ENCODE data around the gene FKBP1B. TPM values are rescaled to one million over a fixed set of nuclear protein-coding genes. Genes with fewer than 3 reads are reported as not detected.

FKBP1B gene
- total and polyA plus RNA-seq, 7 experiments from 2014 or later: 2.7 TPM; not detected in 6

DNA sequence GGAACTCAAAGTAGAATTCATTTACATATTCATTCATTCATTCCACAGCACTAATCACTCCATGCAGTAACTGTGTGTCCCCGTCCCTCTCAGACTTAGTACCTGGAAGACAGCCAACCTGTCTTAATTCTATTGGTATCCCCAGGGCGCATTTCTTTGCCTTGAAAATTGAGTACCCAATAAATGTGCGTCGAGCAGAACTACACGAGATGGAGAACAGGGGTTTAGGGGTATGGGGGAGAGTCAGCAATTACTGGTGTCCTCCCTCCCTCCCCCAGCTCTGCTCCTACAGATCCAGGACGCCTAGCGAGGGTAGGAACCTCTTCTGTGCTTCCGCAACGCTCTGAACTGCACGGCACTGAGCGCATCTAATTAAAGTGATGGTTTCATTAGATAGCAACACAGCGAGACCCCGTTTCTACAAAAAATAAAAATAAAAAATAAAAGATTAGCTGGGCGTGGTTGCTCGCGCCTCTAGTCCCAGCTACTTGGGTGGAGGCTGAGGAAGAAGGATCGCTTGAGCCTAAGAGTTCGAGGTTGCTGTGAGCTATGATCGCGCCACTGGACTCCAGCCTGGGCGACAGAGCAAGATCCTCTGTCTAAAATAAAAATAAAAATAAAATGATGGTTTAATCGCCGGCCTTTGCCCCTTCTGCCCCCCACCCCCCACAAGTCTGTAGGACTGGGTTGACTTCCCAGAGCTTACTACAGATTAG lies 614 bp upstream of the FKBP1B start:
- ChIA-PET POLR2A (interaction anchor here (1.2 to 1.7 kb wide), 3 partner anchors 27 to 123 kb away, joined by 4 to 6 read pairs (median 5); partner anchors contain the start of genes ATAD2B and SF3B6), CTCF (no interaction called here)
- peaks cover 5 to 16% (median 12%) of the 10 kb centered on the region in 5 donors for H3K27me3 Mint-ChIP-seq
- peaks cover 0 to 2% (median 0%) of the 10 kb centered on the region in 11 donors for H3K9me3 Mint-ChIP-seq
- peak overlapping the region in 2 of 9 donors; percentile 50 to 52 for H3K27ac Mint-ChIP-seq
- peaks cover 0 to 4% of the 10 kb centered on the region in 2 donors for H3K4me1 ChIP-seq (ENCODE audit: control insufficient read depth in 2 of 2, insufficient read depth in 2 of 2, low read length in 2 of 2)
- no peak for DNase-seq
- peaks cover 0 to 8% of the 10 kb centered on the region in 2 donors for H3K27me3 ChIP-seq (ENCODE audit: control insufficient read depth in 2 of 2, insufficient read depth in 2 of 2, low read length in 2 of 2)
- peaks cover 0 to 3% (median 0%) of the 10 kb centered on the region in 3 experiments for H3K36me3 ChIP-seq (ENCODE audit: control insufficient read depth in 2 of 3, insufficient read depth in 3 of 3, low read length in 3 of 3)
- peaks cover 0 to 5% (median 0%) of the 10 kb centered on the region in 5 donors for H3K36me3 Mint-ChIP-seq
- intact Hi-C loops (cut with micrococcal nuclease): loop anchor here in 1 of 2 donors (5.0 kb wide), 1 partner anchor 73 kb away; the partner anchor contains the start of genes FAM228B and PFN4
- peaks cover 17 to 38% (median 30%) of the 10 kb centered on the region in 7 donors for H3K4me1 Mint-ChIP-seq
- H3K4me3 Mint-ChIP-seq: peak overlapping the region in 5 of 10 donors; percentile 85 to 94 (median 89)
- no peak for ATAC-seq
- no peaks in the 10 kb centered on the region for H3K9me3 ChIP-seq (ENCODE audit: control insufficient read depth in 2 of 3, low read length in 3 of 3)
- no peak overlapping the region for H3K27ac ChIP-seq (ENCODE audit: low read depth, low read length)
- peak overlapping the region; percentile 47 for H3K4me3 ChIP-seq (ENCODE audit: low read length)

DNA sequence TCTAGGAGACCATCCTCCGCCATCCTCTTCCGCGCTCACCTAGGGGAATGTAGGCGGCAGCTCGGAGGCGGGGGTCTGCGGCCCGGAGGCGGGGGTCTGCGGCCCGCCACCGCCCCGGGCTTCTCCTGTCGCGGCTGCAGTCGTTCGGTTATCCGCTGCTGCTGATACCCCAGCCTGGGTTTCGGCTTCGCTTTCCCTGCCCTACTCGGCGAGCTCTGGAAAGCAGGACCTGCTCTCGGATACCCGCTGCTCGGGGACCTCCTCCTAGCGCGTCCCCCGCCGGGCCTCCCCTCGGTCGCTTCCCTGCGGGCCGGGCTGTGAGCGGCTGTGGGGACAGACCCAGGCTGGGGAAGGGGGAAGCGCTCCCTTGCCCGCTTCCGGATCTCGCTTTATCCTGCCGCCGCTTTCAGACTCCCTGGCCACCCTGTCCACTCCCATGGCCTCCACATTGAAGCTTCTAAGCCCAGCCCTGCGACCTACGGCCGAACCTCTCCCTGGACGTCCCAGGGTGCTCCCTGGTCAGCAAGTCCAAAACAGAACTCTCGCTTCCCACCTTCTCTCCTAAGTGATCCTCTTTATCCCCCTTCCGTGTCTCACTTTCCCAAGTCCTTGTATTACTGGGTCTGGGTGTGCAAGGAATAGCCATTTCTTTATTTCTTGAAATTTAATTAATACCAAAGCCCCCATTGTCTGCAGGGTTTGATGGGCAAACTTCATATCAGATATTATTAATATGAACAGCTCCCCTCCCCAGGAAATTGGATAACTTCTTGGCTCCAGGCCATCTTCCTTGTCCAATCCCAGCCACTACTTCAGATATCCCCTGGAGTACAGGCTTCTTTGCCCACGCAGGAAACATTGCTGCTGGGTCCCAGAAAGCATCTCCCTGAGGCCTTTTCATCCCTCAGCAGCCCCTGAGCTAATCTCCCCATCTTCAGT lies 769 bp downstream of the FKBP1B start:
- Histone ChIP-seq H3K9me3 (ENCODE audit: control insufficient read depth in 2 of 3, low read length in 3 of 3) (no peaks in the 10 kb centered on the region), H3K4me1 (ENCODE audit: control insufficient read depth in 2 of 2, insufficient read depth in 2 of 2, low read length in 2 of 2) (peaks cover 0 to 4% of the 10 kb centered on the region in 2 donors), H3K4me3 (ENCODE audit: low read length) (peak overlapping the region; percentile 47), H3K36me3 (ENCODE audit: control insufficient read depth in 2 of 3, insufficient read depth in 3 of 3, low read length in 3 of 3) (peaks cover 0 to 3% (median 0%) of the 10 kb centered on the region in 3 experiments), H3K27ac (ENCODE audit: low read depth, low read length) (no peak overlapping the region), H3K27me3 (ENCODE audit: control insufficient read depth in 2 of 2, insufficient read depth in 2 of 2, low read length in 2 of 2) (peaks cover 0 to 8% of the 10 kb centered on the region in 2 donors)
- intact Hi-C loops (cut with micrococcal nuclease): no loop called here
- ChIA-PET POLR2A (interaction anchor here (1.3 to 1.7 kb wide), 4 partner anchors 15 to 125 kb away, joined by 4 to 5 read pairs (median 4); partner anchors contain the start of genes ATAD2B and SF3B6), CTCF (interaction anchor here (0.6 kb wide), 1 partner anchor 107 kb away, joined by 3 read pairs; no protein-coding TSS in a partner anchor)
- Mint-ChIP-seq H3K4me3 (peak overlapping the region in 3 of 10 donors; percentile 56 to 79 (median 64)), H3K36me3 (peaks cover 0 to 3% (median 0%) of the 10 kb centered on the region in 5 donors), H3K27ac (no peak overlapping the region), H3K4me1 (peaks cover 10 to 31% (median 24%) of the 10 kb centered on the region in 7 donors), H3K9me3 (peaks cover 0 to 2% (median 0%) of the 10 kb centered on the region in 11 donors), H3K27me3 (peaks cover 12 to 24% (median 18%) of the 10 kb centered on the region in 5 donors)
- no peak for ATAC-seq
- DNase-seq: peak in 3 of 9 donors; percentile 7 to 31 (median 13)

GRCh38 chr2:24051833-24052232 lies 2.3 kb downstream of the FKBP1B start:
- Histone ChIP-seq H3K4me1 (ENCODE audit: control insufficient read depth in 2 of 2, insufficient read depth in 2 of 2, low read length in 2 of 2) (no peaks in the 10 kb centered on the region), H3K36me3 (ENCODE audit: control insufficient read depth in 2 of 3, insufficient read depth in 3 of 3, low read length in 3 of 3) (peaks cover 0 to 3% (median 0%) of the 10 kb centered on the region in 3 experiments), H3K4me3 (ENCODE audit: low read length) (no peak overlapping the region), H3K9me3 (ENCODE audit: control insufficient read depth in 2 of 3, low read length in 3 of 3) (no peaks in the 10 kb centered on the region), H3K27ac (ENCODE audit: low read depth, low read length) (no peak overlapping the region), H3K27me3 (ENCODE audit: control insufficient read depth in 2 of 2, insufficient read depth in 2 of 2, low read length in 2 of 2) (peaks cover 0 to 8% of the 10 kb centered on the region in 2 donors)
- peaks cover 0 to 2% (median 0%) of the 10 kb centered on the region in 5 donors for H3K36me3 Mint-ChIP-seq
- DNase-seq: no peak
- H3K9me3 Mint-ChIP-seq: peaks cover 0 to 3% (median 0%) of the 10 kb centered on the region in 11 donors
- peaks cover 10 to 22% (median 15%) of the 10 kb centered on the region in 7 donors for H3K4me1 Mint-ChIP-seq
- ATAC-seq: no peak
- POLR2A ChIA-PET: interaction anchor here (0.7 to 1.6 kb wide), 3 partner anchors 10 to 125 kb away, joined by 4 to 5 read pairs (median 4); partner anchors contain the start of genes ATAD2B and SF3B6
- no peak overlapping the region for H3K4me3 Mint-ChIP-seq
- CTCF ChIA-PET: interaction anchor here (0.5 kb wide), 1 partner anchor 33 kb away, joined by 3 read pairs; the partner anchor contains the start of gene TP53I3
- no peak overlapping the region for H3K27ac Mint-ChIP-seq
- intact Hi-C loops (cut with micrococcal nuclease): no loop called here
- H3K27me3 Mint-ChIP-seq: peaks cover 12 to 24% (median 18%) of the 10 kb centered on the region in 5 donors

- CTCF ChIA-PET: interaction anchor here (0.6 to 0.7 kb wide), 4 partner anchors 11 to 740 kb away, joined by 3 to 4 read pairs (median 3); partner anchors contain the start of genes ATAD2B, CENPO and PTRHD1
- no peak overlapping the region for H3K4me3 Mint-ChIP-seq
Measured at GRCh38 chr2:24052951-24053350, 3.4 kb downstream of the FKBP1B start.

GRCh38 chr2:24054366-24055010 lies 4.9 kb downstream of the FKBP1B start:
- DNase-seq: no peak
- peaks cover 0 to 6% (median under 1%) of the 10 kb centered on the region in 7 donors for H3K4me1 Mint-ChIP-seq
- ATAC-seq: no peak

More at GRCh38 chr2:24052951-24053350, 3.4 kb downstream of the FKBP1B start:
- Mint-ChIP-seq H3K4me1 (peaks cover 0 to 11% (median 5%) of the 10 kb centered on the region in 7 donors), H3K36me3 (no peaks in the 10 kb centered on the region), H3K9me3 (peaks cover 0 to 3% (median 0%) of the 10 kb centered on the region in 11 donors), H3K27me3 (peaks cover 9 to 21% (median 18%) of the 10 kb centered on the region in 5 donors), H3K27ac (no peak overlapping the region)
- Histone ChIP-seq H3K9me3 (ENCODE audit: control insufficient read depth in 2 of 3, low read length in 3 of 3) (no peaks in the 10 kb centered on the region), H3K4me3 (ENCODE audit: low read length) (no peak overlapping the region), H3K4me1 (ENCODE audit: control insufficient read depth in 2 of 2, insufficient read depth in 2 of 2, low read length in 2 of 2) (no peaks in the 10 kb centered on the region), H3K27ac (ENCODE audit: low read depth, low read length) (no peak overlapping the region), H3K36me3 (ENCODE audit: control insufficient read depth in 2 of 3, insufficient read depth in 3 of 3, low read length in 3 of 3) (no peaks in the 10 kb centered on the region), H3K27me3 (ENCODE audit: control insufficient read depth in 2 of 2, insufficient read depth in 2 of 2, low read length in 2 of 2) (peaks cover 0 to 8% of the 10 kb centered on the region in 2 donors)
- POLR2A ChIA-PET: interaction anchor here (0.5 to 1.6 kb wide), 3 partner anchors 14 to 498 kb away, joined by 3 to 4 read pairs (median 4); partner anchors contain the start of gene SF3B6
- no peak for ATAC-seq
- no peak for DNase-seq
- intact Hi-C loops (cut with micrococcal nuclease): no loop called here

More at GRCh38 chr2:24054366-24055010, 4.9 kb downstream of the FKBP1B start:
- H3K27me3 Mint-ChIP-seq: peaks cover 4 to 15% (median 14%) of the 10 kb centered on the region in 5 donors
- intact Hi-C loops (cut with micrococcal nuclease): no loop called here
- POLR2A ChIA-PET: interaction anchor here (0.6 to 0.8 kb wide), 2 partner anchors 11 to 14 kb away, joined by 3 to 4 read pairs; no protein-coding TSS in a partner anchor
- no peaks in the 10 kb centered on the region for H3K36me3 ChIP-seq (ENCODE audit: control insufficient read depth in 2 of 3, insufficient read depth in 3 of 3, low read length in 3 of 3)
- no peaks in the 10 kb centered on the region for H3K36me3 Mint-ChIP-seq
- no peaks in the 10 kb centered on the region for H3K4me1 ChIP-seq (ENCODE audit: control insufficient read depth in 2 of 2, insufficient read depth in 2 of 2, low read length in 2 of 2)
- H3K9me3 Mint-ChIP-seq: peaks cover 0 to 3% (median 0%) of the 10 kb centered on the region in 11 donors
- H3K27me3 ChIP-seq (ENCODE audit: control insufficient read depth in 2 of 2, insufficient read depth in 2 of 2, low read length in 2 of 2): peaks cover 0 to 4% of the 10 kb centered on the region in 2 donors
- H3K9me3 ChIP-seq (ENCODE audit: control insufficient read depth in 2 of 3, low read length in 3 of 3): no peaks in the 10 kb centered on the region
- H3K4me3 Mint-ChIP-seq: no peak overlapping the region
- no peak overlapping the region for H3K4me3 ChIP-seq (ENCODE audit: low read length)
- H3K27ac Mint-ChIP-seq: no peak overlapping the region
- no peak overlapping the region for H3K27ac ChIP-seq (ENCODE audit: low read depth, low read length)
- CTCF ChIA-PET: no interaction called here

Data from naive thymus-derived CD4-positive, alpha-beta T cell (primary cell).